Measurements from ENCODE around the gene B4GALT2. TPM values are rescaled to one million over a fixed set of nuclear protein-coding genes. Genes with fewer than 3 reads are reported as not detected.

Gene B4GALT2
- total RNA-seq, 1 donor from 2014 or later, result 23.7 TPM

- Histone ChIP-seq H3F3A (ENCODE audit: low read depth) (peaks cover 9% of the 10 kb centered on the region), H3K4me2 (no peak overlapping the region), H3K9ac (no peak overlapping the region), H3K27me3 (no peaks in the 10 kb centered on the region), H3K4me3 (no peak overlapping the region), H3K36me3 (no peaks in the 10 kb centered on the region), H3K27ac (no peak overlapping the region), H3K79me2 (ENCODE audit: low read depth) (peaks cover 3% of the 10 kb centered on the region), H3K4me1 (no peaks in the 10 kb centered on the region), H2AFZ (replicated peaks) (no peak overlapping the region), H3K9me3 (ENCODE audit: low read depth) (no peaks in the 10 kb centered on the region), H4K20me1 (ENCODE audit: low read depth) (peaks cover 2% of the 10 kb centered on the region)
- Mint-ChIP-seq H3K36me3 (peaks cover 12% of the 10 kb centered on the region), H3K9me3 (no peaks in the 10 kb centered on the region), H3K27ac (no peak overlapping the region), H3K27me3 (ENCODE audit: insufficient read depth, low read depth) (no peaks in the 10 kb centered on the region), H3K4me1 (peaks cover 4% of the 10 kb centered on the region), H3K4me3 (no peak overlapping the region)
- DNase-seq (ENCODE audit: low spot score), result no peak
- TF ChIP-seq CTCF (IDR thresholded peaks at IDR 0.05) (no peak), EZH2 (IDR thresholded peaks at IDR 0.05) (no peak), EZH2phosphoT487 (IDR thresholded peaks at IDR 0.05) (no peak)
Measured at GRCh38 chr1:43965316-43965715, 13.7 kb upstream of the B4GALT2 start.

- H3F3A ChIP-seq (ENCODE audit: low read depth), result peaks cover 14% of the 10 kb centered on the region
- H4K20me1 ChIP-seq (ENCODE audit: low read depth), result peaks cover 4% of the 10 kb centered on the region
- TF ChIP-seq EZH2 (IDR thresholded peaks at IDR 0.05) (no peak), EZH2phosphoT487 (IDR thresholded peaks at IDR 0.05) (no peak), CTCF (IDR thresholded peaks at IDR 0.05) (no peak)
- no peak overlapping the region for H3K4me2 ChIP-seq
- no peaks in the 10 kb centered on the region for H3K27me3 Mint-ChIP-seq (ENCODE audit: insufficient read depth, low read depth)
- DNase-seq (ENCODE audit: low spot score), result peak; percentile 83
- peak overlapping the region; percentile 27 for H3K4me3 Mint-ChIP-seq
- no peak overlapping the region for H3K4me3 ChIP-seq
- no peak overlapping the region for H3K27ac ChIP-seq
- H3K9me3 Mint-ChIP-seq, result no peaks in the 10 kb centered on the region
- H3K4me1 Mint-ChIP-seq, result peaks cover 13% of the 10 kb centered on the region
- peaks cover 11% of the 10 kb centered on the region for H3K79me2 ChIP-seq (ENCODE audit: low read depth)
- peaks cover 7% of the 10 kb centered on the region for H3K36me3 Mint-ChIP-seq
- H3K4me1 ChIP-seq, result peaks cover 3% of the 10 kb centered on the region
- no peak overlapping the region for H2AFZ ChIP-seq (replicated peaks)
- H3K9me3 ChIP-seq (ENCODE audit: low read depth), result no peaks in the 10 kb centered on the region
- no peaks in the 10 kb centered on the region for H3K36me3 ChIP-seq
- H3K27me3 ChIP-seq, result no peaks in the 10 kb centered on the region
- no peak overlapping the region for H3K27ac Mint-ChIP-seq
- H3K9ac ChIP-seq, result no peak overlapping the region
Measured at GRCh38 chr1:43968348-43968948, 10.6 kb upstream of the B4GALT2 start.

- Histone ChIP-seq H3K36me3 (no peaks in the 10 kb centered on the region), H3K4me2 (peak overlapping the region; percentile 69), H3K9me3 (ENCODE audit: low read depth) (no peaks in the 10 kb centered on the region), H3K9ac (no peak overlapping the region), H3K27ac (no peak overlapping the region), H3K79me2 (ENCODE audit: low read depth) (peaks cover 11% of the 10 kb centered on the region), H3K4me1 (peaks cover 3% of the 10 kb centered on the region), H3F3A (ENCODE audit: low read depth) (peaks cover 23% of the 10 kb centered on the region), H2AFZ (replicated peaks) (no peak overlapping the region), H3K27me3 (no peaks in the 10 kb centered on the region), H4K20me1 (ENCODE audit: low read depth) (peaks cover 4% of the 10 kb centered on the region), H3K4me3 (peak overlapping the region; percentile 94)
- Mint-ChIP-seq H3K4me3 (peak overlapping the region; percentile 96), H3K27me3 (ENCODE audit: insufficient read depth, low read depth) (no peaks in the 10 kb centered on the region), H3K4me1 (peaks cover 22% of the 10 kb centered on the region), H3K9me3 (no peaks in the 10 kb centered on the region), H3K27ac (no peak overlapping the region), H3K36me3 (peaks cover 7% of the 10 kb centered on the region)
- no peak for DNase-seq (ENCODE audit: low spot score)
- TF ChIP-seq EZH2phosphoT487 (IDR thresholded peaks at IDR 0.05) (no peak), EZH2 (IDR thresholded peaks at IDR 0.05) (no peak), CTCF (IDR thresholded peaks at IDR 0.05) (no peak)
Measured at GRCh38 chr1:43969416-43969745, 9.6 kb upstream of the B4GALT2 start.
